Esophagus muscularis mucosa (tissue), 2 donors: ENCODE data around the gene IL21R.

Experiments used
- EP300 ChIP-seq: sonication (generic); formaldehyde crosslinking; IDR thresholded peaks from one replicate; pipeline ENCODE4 v1.6.1; 2017; ENCODE audit warnings: antibody characterized with exemption
- POLR2A ChIP-seq: fragments of 450-650 bp; IDR thresholded peaks from one replicate; pipeline ENCODE4 v1.6.1; 2017; ENCODE audit warnings: antibody characterized with exemption, moderate library complexity, mild to moderate bottlenecking, low read depth

- no peak for TF ChIP-seq EP300
- no peak for TF ChIP-seq POLR2A
These were observed 32.4 kb downstream of the IL21R start for GRCh38 chr16:27434141-27435051.
